GM10266 (cell line): Measurements from ENCODE around the gene NFATC2.

Experiments
- DNase-seq: peaks from one replicate; pipeline ENCODE4 v3.0.0; 2012; ENCODE audit errors: extremely low spot score
- TF ChIP-seq, protein P1 (sequence below): IDR thresholded peaks from 2 replicates; pipeline ENCODE4 v1.5.1; 2012; ENCODE audit warnings: mild to moderate bottlenecking, low read depth; ENCODE audit not compliant: control insufficient read depth, insufficient read depth; ENCODE audit errors: missing control alignments

NFATC2 gene

DNA sequence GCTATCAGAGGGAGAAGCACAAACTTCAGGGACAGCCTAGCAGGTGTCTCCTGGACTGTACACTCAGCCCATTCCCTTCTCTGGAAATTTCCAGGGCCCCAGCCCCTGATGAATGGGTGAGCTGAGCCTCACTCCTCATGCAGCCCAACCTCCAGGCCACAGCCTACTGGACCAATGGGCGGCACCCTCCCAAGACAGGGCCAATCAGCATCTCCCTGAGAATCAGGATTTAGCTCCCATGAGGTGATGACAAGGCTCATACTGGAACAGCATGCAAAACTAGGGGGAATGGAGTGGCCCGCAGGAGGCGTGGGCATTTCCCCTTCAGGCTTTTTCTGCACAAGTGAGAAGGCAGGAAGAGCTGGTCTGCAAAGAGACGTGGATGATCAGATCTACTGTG, 29.0 kb downstream of the NFATC2 start:
- DNase-seq: no peak
- TF ChIP-seq, protein P1, sequence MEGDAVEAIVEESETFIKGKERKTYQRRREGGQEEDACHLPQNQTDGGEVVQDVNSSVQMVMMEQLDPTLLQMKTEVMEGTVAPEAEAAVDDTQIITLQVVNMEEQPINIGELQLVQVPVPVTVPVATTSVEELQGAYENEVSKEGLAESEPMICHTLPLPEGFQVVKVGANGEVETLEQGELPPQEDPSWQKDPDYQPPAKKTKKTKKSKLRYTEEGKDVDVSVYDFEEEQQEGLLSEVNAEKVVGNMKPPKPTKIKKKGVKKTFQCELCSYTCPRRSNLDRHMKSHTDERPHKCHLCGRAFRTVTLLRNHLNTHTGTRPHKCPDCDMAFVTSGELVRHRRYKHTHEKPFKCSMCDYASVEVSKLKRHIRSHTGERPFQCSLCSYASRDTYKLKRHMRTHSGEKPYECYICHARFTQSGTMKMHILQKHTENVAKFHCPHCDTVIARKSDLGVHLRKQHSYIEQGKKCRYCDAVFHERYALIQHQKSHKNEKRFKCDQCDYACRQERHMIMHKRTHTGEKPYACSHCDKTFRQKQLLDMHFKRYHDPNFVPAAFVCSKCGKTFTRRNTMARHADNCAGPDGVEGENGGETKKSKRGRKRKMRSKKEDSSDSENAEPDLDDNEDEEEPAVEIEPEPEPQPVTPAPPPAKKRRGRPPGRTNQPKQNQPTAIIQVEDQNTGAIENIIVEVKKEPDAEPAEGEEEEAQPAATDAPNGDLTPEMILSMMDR: no peak

DNA sequence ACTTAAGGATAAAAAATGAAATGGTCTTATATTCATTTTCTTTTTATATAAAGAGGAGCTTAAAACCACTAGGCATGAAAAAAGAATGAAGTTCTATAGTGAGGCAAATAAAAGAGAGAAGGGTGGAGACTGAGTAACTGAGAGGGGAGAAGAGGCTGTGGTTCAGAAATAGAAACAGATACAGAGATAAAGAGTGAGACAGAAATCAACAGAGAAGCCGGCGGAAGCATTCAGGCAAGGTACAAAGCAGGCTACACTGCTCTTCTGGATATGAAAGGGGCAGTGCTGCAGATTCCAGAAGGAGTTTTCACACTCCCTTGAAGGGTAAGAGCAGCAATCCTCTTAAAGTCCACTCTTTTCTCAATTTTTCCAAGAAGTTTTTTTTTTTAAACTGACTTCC, 29.9 kb downstream of the NFATC2 start:
- DNase-seq: no peak
- TF ChIP-seq, protein P1: no peak

DNA sequence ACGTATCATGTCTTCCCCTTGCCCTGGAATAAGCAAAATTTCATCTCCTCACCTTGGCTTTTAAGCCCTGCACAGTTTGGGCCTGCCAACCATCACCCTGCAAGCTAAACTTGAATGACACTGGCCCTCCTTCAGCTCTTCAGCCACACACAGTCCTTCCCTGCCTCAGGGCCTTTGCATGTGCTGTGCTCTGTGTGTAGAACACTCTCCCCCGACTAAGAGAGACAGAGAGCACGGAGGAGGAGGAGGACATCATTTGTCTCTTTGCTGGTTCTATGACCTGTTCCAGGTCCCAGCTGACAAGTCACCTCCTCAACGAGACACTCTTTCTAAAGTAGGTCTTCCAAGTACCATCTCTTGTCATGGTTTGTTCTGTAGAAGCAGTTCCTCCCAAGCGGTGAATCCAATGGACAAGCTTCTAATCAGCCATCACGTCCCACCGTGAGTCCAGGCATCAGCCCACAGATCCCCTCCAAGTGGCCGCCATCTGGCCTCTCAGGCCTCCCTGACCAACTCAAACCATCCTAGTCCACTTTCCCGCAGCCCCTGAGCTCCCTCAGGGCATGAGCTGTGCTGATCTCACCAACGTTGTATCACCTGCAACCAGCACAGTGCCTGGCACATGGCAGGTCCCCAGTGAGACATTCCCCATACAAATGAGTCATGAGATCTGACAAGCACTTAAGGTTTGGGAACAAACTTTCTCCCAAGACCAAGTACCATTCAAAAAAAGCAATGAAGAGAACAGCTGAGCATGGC, 30.5 kb downstream of the NFATC2 start:
- no peak for DNase-seq
- TF ChIP-seq, protein P1: no peak

DNA sequence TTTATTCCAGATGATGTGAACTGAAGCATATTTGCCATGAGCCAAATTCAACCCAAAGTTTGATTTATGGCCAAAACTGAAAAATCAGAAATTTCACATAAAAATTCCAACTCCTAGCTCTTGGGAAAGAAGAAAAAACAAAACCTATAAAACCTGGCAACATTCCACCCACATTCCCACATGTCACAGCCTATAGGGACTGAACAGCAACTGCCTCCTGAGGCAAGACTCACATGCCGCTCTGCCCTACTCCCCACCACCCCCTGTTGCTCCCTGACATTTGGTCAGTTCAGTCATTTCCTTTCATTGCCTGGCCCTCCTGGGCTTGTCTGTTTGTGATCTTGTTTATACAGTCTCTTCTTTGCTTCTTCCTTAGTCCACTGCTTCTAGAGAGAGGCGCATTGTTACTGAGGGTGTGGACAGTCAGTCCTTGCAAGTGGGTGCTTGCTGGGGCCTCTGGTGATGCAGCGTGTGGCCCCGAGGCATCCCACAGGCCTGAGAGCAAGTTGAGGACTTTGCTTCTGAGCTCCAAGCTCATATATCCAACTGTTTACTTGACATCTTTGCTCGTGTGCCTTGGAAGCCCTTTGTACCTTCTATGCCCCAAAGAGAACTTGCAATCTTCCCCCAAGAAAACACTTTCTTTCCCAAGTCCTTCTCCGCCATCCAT, 31.4 kb downstream of the NFATC2 start:
- DNase-seq: no peak
- TF ChIP-seq, protein P1: no peak

DNA sequence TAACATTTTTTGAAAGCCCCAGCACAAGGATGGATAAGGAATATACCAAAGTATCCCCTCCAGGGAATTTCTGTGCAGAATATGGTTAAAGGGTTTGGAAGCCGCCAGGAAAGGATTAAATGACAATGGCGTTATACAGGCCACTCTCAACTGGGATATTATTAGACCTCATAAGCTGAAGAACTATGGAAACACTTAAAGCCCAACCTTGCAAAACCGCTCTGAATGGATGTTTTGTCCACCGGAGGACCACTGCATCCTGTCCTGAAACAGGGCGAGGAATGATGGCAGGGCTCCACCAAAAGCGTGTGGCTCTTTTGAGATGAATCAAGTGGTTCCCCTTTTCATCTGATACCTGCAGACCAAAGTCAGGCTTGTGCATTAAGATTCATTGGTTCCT, 32.4 kb downstream of the NFATC2 start:
- TF ChIP-seq, protein P1: no peak
- DNase-seq: no peak

DNA sequence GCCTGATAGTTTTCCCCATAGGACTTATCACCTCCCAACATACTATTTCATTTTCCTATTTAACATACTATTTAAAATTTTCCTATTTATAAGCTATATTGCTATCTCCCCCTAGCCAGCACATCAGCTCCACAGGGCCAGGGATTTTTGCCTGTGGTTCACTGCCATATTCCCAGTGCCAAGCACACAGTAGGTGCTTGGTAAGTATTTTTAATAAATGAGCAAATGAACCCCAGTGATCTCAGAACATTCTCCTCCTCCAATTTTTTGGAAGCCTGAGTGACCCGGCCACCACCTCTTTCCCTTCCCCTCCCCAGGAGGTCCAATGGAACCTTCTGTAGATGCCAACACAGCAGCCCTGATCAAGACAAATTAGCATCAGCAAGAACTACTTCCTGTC, 33.3 kb downstream of the NFATC2 start:
- no peak for DNase-seq
- TF ChIP-seq, protein P1: no peak

DNA sequence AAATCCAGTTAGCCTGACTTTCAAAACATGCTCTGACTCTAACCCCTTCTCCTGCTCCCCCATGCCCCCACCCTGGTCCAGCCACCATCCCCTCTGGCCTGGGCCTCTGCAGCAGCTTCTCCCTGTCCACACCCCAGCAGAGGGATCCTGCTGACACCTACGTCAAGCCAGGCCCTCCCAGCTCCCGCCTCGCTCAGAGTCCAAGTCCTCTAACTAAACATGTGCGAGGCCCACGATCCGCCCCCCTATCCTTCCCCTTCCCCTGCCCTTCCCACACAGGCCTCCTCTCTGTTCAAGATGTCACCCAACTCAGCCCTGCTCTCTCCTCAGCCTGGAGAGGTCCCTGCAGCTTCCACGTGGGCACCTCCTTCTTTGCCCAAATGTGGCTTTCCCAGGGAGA, 33.7 kb downstream of the NFATC2 start:
- TF ChIP-seq, protein P1: no peak
- DNase-seq: no peak
